Fibroblast of mammary gland (primary cell): ENCODE measurements around the gene RHBDL2.
"Not testable (repeated sequence)": the region's sequence is repeated elsewhere in the genome, so short reads cannot be mapped to it uniquely, and the experiment has no call there.

Experiments used
- DNase-seq: peaks from one replicate; pipeline ENCODE4 v3.0.0-alpha.2; 2010; ENCODE audit warnings: low read depth
- H3K4me3 ChIP-seq: 2 replicates; pipeline ENCODE4 v1.5.1; 2011; ENCODE audit warnings: low read depth, mild to moderate bottlenecking, low read length, moderate library complexity; ENCODE audit not compliant: control insufficient read depth
- TF ChIP-seq, protein P1 (sequence below): conservative IDR thresholded peaks from 2 replicates; pipeline ENCODE4 v1.5.1; 2011; ENCODE audit warnings: low read depth, low read length, inconsistent platforms; ENCODE audit not compliant: control insufficient read depth, insufficient read depth

Gene RHBDL2, protein sequence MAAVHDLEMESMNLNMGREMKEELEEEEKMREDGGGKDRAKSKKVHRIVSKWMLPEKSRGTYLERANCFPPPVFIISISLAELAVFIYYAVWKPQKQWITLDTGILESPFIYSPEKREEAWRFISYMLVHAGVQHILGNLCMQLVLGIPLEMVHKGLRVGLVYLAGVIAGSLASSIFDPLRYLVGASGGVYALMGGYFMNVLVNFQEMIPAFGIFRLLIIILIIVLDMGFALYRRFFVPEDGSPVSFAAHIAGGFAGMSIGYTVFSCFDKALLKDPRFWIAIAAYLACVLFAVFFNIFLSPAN

DNA sequence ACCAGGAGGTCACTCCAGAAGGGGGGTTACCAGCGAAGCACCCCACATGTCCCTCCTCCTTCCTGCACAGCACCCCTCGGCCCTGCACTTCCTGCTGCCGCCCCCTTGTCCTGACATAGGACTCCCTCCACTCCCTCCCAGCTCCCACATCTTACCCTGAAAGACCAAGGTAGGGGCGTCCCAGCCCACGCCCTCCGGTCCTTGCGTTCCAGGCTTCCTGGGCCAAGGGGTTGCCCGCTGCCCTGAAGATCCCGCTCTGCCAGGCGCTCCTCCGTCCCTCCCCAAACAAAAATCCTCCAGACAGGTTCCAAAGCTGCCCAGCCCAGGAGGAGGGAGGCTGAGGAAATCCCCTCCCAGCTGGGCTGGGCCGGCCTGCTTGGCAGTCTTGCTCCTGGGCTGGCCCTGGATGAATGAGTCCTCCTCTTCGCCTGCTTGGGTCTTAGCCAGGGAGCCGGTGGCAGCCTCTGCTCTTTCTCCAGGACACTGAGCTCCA lies at the start of gene RHBDL2:
TSS of gene RHBDL2 (minus strand) at position 304 of the 493 bp plus-strand sequence. CDS start 22,618 bp downstream, outside the sequence.
- TF ChIP-seq, protein P1, sequence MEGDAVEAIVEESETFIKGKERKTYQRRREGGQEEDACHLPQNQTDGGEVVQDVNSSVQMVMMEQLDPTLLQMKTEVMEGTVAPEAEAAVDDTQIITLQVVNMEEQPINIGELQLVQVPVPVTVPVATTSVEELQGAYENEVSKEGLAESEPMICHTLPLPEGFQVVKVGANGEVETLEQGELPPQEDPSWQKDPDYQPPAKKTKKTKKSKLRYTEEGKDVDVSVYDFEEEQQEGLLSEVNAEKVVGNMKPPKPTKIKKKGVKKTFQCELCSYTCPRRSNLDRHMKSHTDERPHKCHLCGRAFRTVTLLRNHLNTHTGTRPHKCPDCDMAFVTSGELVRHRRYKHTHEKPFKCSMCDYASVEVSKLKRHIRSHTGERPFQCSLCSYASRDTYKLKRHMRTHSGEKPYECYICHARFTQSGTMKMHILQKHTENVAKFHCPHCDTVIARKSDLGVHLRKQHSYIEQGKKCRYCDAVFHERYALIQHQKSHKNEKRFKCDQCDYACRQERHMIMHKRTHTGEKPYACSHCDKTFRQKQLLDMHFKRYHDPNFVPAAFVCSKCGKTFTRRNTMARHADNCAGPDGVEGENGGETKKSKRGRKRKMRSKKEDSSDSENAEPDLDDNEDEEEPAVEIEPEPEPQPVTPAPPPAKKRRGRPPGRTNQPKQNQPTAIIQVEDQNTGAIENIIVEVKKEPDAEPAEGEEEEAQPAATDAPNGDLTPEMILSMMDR, result no peak
- peak; percentile 39 for DNase-seq
- peak within 1 kb of the TSS; percentile 44 for H3K4me3 ChIP-seq

DNA sequence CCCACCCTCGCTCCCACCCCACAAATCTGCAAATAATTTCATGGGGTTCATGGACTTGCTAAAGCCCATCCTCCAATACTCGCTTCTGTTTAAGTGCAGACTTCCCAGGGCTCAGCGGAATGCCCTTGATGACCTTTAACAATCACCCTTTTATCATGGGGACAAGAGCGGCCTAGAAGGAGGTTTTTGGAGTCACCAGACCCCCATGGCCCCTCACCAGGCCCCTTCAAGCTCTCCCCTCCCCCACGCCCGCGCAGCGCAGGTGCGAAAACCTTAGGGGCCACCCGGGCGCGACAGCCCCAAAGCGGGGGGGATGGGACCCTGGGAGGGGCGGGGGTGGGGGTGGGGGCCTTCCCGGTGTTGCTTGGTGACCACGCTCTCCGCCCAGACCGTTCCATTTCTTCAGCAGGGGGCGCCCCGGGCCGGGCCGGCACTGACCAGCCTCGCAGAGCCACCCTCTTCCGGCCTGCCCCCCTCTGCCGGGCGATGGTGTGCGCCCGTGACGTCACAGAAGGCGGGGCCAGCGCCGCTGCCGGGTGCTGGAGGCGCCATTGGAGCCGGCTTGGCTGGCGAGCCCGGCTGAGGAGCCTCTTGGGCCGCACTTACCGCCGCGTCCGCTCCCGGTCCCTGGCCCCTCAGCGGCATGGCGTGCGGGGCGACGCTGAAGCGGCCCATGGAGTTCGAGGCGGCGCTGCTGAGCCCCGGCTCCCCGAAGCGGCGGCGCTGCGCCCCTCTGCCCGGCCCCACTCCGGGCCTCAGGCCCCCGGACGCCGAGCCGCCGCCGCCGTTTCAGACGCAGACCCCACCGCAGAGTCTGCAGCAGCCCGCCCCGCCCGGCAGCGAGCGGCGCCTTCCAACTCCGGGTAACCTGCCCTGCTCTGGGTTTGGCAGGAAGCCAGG lies 49.4 kb upstream of the RHBDL2 start, which contains the start of gene AKIRIN1:
TSS of gene AKIRIN1 (plus strand) at position 539 of the 900 bp plus-strand sequence. CDS start at position 644, 105 bp downstream.
- TF ChIP-seq, protein P1, result no peak
- H3K4me3 ChIP-seq, result peak within 1 kb of the TSS; percentile 85
- DNase-seq, result peak; percentile 90

DNA sequence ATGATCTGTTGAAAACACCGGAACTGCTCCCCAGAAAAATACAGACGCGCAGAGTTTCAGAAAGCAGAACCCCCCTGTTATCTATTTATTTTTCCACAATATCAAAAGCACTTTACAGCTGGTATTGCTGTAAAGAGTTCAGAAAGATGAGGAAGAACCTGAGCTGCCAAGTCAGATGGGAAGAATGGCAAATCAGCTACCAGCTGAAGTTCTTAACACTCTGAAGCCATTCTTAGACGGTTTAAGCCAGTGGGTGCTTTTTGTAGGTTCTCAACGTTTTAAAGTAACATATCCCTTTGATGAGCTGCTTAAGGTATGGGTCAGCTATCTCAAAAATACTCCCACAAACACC lies 48.7 kb upstream of the RHBDL2 start:
- TF ChIP-seq, protein P1, result no peak
- peak; percentile 32 for DNase-seq
- peak overlapping the region; percentile 55 for H3K4me3 ChIP-seq

DNA sequence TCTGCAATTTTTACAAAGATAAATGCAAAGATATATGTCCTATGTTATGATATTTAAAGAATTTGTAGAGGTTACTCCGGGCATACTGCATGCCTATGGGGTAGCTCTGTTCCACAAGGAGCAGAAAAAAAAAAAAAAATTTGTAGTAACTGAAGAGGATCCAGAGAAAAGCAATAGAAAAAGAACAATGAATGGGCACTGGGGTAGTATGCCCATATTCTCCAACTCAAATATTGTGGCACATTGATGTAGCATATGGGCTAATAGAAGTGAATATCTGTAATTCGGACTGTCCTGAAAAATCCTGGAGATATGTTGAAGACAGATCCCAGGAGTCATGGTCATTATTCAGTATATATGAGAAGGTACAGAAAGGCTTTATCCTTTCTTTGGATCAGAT lies 48.3 kb upstream of the RHBDL2 start:
- no peak for DNase-seq
- H3K4me3 ChIP-seq, result no peak overlapping the region
- TF ChIP-seq, protein P1, result no peak

DNA sequence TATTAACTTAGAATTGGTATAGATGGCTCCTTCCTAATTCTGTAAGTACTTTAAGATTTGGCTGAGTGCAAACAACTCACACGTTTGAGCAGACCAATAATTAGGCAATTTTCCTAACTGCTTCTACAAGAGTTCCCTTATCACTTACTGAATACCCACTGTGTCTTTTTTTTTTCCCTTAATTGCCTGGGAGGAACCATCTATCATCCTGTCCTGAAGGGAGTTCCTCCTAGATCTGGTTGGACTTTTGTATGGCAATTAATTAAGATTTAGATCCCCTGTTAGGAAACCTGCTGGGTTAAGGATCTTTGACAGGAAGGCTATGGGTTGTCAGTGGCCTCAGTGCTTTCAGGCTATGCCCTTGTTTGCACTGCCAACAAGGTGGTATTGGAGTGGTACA lies 37.8 kb upstream of the RHBDL2 start:
- DNase-seq, H3K4me3 ChIP-seq: not testable (repeated sequence)

DNA sequence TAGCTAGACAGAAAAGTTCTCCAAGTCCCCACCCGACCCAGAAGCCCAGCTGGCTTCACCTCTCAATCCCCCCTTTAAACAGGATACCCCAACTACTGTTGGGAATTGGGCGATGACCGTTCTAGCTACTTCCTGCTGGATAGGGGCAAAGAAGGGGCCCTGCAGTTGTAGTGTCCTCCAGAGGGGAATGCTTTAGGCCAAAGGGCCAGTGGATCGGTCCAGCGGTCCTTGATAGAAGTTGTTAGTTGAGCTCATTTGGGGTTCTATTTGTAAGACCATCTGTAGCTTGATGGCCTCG lies 36.6 kb upstream of the RHBDL2 start:
- H3K4me3 ChIP-seq, DNase-seq: not testable (repeated sequence)

DNA sequence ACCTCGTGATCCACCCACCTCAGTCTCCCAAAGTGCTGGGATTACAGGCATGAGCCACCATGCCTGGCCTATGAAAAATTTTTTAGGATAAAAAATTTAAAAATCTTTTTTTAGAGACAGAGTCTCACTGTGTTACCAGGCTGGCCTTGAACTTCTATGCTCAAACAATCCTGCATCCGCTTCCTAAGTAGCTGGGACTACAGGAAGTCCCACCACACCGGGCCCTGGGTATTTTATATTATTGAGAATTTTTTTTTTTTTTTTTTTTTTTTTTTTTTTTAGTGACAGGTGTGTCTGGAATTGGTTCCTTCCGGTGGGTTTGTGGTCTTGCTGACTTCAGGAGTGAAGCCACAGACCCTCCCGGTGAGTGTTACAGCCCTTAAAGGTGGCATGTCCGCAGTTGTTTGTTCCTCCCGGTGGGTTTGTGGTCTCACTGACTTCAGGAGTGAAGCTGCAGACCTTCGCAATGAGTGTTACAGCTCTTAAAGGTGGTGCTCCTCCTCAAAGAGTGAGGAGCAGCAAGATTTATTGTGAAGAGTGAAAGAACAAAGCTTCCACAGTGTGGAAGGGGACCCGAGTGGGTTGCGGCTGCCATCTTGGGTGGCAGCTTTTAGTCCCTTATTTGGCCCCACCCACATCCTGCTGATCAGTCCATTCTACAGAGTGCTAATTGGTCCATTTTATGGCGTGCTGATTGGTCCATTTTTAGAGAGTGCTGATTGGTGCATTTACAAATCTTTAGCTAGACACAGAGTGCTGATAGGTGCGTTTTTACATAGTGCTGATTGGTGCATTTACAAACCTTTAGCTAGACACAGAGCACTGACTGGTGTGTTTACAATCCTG lies 36.0 kb upstream of the RHBDL2 start:
- not testable (repeated sequence) for H3K4me3 ChIP-seq, DNase-seq
